Measurements from ENCODE around the gene CAP2. TPM values are rescaled to one million over a fixed set of nuclear protein-coding genes. Genes with fewer than 3 reads are reported as not detected.

Gene CAP2
- total RNA-seq, 1 experiment from 2014 or later, result 37.0 TPM

- in situ Hi-C loops (cut with HindIII; ENCODE audit: low pct_unique_long_range_greater_than_20kb, low sequenced_read_pairs) (no loop called here), intact Hi-C loops (cut with micrococcal nuclease; ENCODE audit: unreplicated experiment) (no loop called here)
- H3K4me3 ChIP-seq (ENCODE audit: low read depth in 2 of 2, low read length in 2 of 2), result no peak overlapping the region
- no peak overlapping the region for H3K27ac ChIP-seq (ENCODE audit: low read length)
- no peak for TF ChIP-seq POLR2AphosphoS5 (IDR thresholded peaks at IDR 0.05; ENCODE audit: low read depth, low read length)
- no peak for TF ChIP-seq SIN3A (IDR thresholded peaks at IDR 0.05; ENCODE audit: borderline replicate concordance, insufficient read depth, low read depth, low read length)
- no peak for TF ChIP-seq TCF7L2 (IDR thresholded peaks at IDR 0.05; ENCODE audit: low read depth, low read length)
- TF ChIP-seq REST (IDR thresholded peaks at IDR 0.05; ENCODE audit: insufficient read depth in 1 of 2, low read depth in 2 of 2, low read length in 1 of 2), result no peak
- no peak for TF ChIP-seq CTCF (IDR thresholded peaks at IDR 0.05)
- H3K36me3 ChIP-seq (ENCODE audit: control insufficient read depth, insufficient read depth, low read length), result no peaks in the 10 kb centered on the region
- ChIA-PET POLR2A (no interaction called here), CTCF (no interaction called here)
- no TSS peak for BruUV-seq (replicated peaks)
- no peak for DNase-seq (ENCODE audit: low read depth, low spot score)
- H3K27me3 ChIP-seq (ENCODE audit: control insufficient read depth, insufficient read depth, low read length), result no peaks in the 10 kb centered on the region
- peaks cover 13% of the 10 kb centered on the region; the same call in 1 of the 2 replicates for H3K4me1 ChIP-seq (ENCODE audit: control insufficient read depth, insufficient read depth, low read length)
- no peaks in the 10 kb centered on the region for H3K9me3 ChIP-seq (ENCODE audit: control insufficient read depth, insufficient read depth, low read depth, low read length)
- no peak for ATAC-seq
These were observed 79.3 kb downstream of the CAP2 start for GRCh38 chr6:17472653-17473183.

GRCh38 chr6:17473554-17473953 lies 80.2 kb downstream of the CAP2 start:
- TF ChIP-seq TCF7L2 (IDR thresholded peaks at IDR 0.05; ENCODE audit: low read depth, low read length) (no peak), POLR2AphosphoS5 (IDR thresholded peaks at IDR 0.05; ENCODE audit: low read depth, low read length) (no peak), CTCF (IDR thresholded peaks at IDR 0.05) (no peak)
- Histone ChIP-seq H3K27ac (ENCODE audit: low read length) (no peak overlapping the region), H3K4me3 (ENCODE audit: low read depth in 2 of 2, low read length in 2 of 2) (no peak overlapping the region), H3K27me3 (ENCODE audit: control insufficient read depth, insufficient read depth, low read length) (no peaks in the 10 kb centered on the region), H3K36me3 (ENCODE audit: control insufficient read depth, insufficient read depth, low read length) (no peaks in the 10 kb centered on the region), H3K4me1 (ENCODE audit: control insufficient read depth, insufficient read depth, low read length) (peaks cover 13% of the 10 kb centered on the region; the same call in 1 of the 2 replicates), H3K9me3 (ENCODE audit: control insufficient read depth, insufficient read depth, low read depth, low read length) (no peaks in the 10 kb centered on the region)
- no TSS peak for BruUV-seq (replicated peaks)
- POLR2A ChIA-PET, result interaction anchor here (0.6 kb wide), 1 partner anchor 126 kb away, joined by 16 read pairs; the partner anchor contains the start of gene FAM8A1
- DNase-seq (ENCODE audit: low read depth, low spot score), result no peak
- ATAC-seq, result no peak
- in situ Hi-C loops (cut with HindIII; ENCODE audit: low pct_unique_long_range_greater_than_20kb, low sequenced_read_pairs), result no loop called here
- CTCF ChIA-PET, result no interaction called here
- intact Hi-C loops (cut with micrococcal nuclease; ENCODE audit: unreplicated experiment), result no loop called here
